ENCODE measurements around the gene MTARC1. TPM values are rescaled to one million over a fixed set of nuclear protein-coding genes. Genes with fewer than 3 reads are reported as not detected.

MTARC1 gene
- total RNA-seq, 1 donor from 2014 or later, result 37.1 TPM

DNA sequence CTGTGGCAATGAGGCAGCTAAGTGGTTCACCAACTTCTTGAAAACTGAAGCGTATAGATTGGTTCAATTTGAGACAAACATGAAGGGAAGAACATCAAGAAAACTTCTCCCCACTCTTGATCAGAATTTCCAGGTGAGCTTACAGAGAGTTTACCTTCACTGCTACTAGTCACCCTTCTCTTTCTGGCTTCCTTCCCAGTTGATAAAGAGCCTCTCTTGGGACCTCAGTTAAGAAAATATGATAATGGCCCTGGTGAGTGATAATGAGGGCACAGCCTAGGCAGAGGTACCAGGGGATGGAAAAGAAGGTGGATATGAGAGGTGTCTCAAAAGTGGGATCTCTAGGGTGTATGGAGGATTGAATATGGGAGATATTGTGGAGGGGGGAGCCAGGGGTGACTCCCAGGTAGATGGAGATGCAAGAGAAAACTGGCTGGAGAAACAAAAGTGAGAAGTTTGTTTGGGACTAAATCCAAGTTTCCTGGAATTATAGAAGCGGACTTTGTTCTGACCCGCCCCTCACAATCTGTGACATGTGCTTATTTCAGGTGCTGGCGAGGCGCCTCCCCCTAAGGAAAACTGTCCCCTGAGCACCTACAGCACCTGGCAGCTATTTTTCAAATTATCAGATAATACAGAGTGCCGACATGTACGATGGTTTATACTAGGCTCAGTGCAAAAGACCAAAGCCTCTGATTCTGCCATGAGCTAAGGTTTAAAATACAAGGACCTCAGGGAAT is 24.9 kb upstream of the MTARC1 start:
- no peaks in the 10 kb centered on the region for H3K27me3 Mint-ChIP-seq
- H3K9me3 Mint-ChIP-seq (ENCODE audit: low read depth), result no peaks in the 10 kb centered on the region
- H3K4me3 Mint-ChIP-seq (ENCODE audit: low read depth), result no peak overlapping the region
- H3K4me1 Mint-ChIP-seq (ENCODE audit: low read depth), result no peaks in the 10 kb centered on the region
- DNase-seq (ENCODE audit: low spot score, unreplicated experiment), result no peak
- H3K27ac Mint-ChIP-seq, result no peak overlapping the region
- TF ChIP-seq, protein P1, sequence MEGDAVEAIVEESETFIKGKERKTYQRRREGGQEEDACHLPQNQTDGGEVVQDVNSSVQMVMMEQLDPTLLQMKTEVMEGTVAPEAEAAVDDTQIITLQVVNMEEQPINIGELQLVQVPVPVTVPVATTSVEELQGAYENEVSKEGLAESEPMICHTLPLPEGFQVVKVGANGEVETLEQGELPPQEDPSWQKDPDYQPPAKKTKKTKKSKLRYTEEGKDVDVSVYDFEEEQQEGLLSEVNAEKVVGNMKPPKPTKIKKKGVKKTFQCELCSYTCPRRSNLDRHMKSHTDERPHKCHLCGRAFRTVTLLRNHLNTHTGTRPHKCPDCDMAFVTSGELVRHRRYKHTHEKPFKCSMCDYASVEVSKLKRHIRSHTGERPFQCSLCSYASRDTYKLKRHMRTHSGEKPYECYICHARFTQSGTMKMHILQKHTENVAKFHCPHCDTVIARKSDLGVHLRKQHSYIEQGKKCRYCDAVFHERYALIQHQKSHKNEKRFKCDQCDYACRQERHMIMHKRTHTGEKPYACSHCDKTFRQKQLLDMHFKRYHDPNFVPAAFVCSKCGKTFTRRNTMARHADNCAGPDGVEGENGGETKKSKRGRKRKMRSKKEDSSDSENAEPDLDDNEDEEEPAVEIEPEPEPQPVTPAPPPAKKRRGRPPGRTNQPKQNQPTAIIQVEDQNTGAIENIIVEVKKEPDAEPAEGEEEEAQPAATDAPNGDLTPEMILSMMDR (IDR thresholded peaks at IDR 0.05; ENCODE audit: unreplicated experiment), result no peak
- H3K36me3 Mint-ChIP-seq (ENCODE audit: insufficient read depth), result peaks cover 13% of the 10 kb centered on the region

DNA sequence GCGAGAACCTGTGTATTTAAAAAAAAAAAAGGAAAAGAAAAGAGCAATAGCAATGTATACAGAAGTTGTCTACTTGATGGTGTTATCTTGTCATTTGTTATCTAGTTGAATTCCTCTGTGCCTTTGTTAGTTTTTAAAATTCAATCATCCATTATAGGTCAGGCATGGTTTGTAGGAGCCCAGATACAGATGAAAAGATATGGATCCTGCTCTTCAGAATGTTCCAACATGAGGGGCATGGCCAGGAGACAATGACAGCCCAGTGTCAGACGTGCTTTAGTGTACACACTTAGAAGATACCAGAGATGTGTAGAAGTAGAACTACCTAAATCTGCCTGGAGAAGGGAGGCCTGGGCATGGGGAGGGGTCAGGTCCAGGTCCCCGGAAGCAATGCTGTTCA is 22.0 kb upstream of the MTARC1 start:
- TF ChIP-seq, protein P1 (IDR thresholded peaks at IDR 0.05; ENCODE audit: unreplicated experiment), result no peak
- Mint-ChIP-seq H3K36me3 (ENCODE audit: insufficient read depth) (peaks cover 13% of the 10 kb centered on the region), H3K27me3 (no peaks in the 10 kb centered on the region), H3K27ac (peak overlapping the region; percentile 44), H3K4me1 (ENCODE audit: low read depth) (no peaks in the 10 kb centered on the region), H3K4me3 (ENCODE audit: low read depth) (no peak overlapping the region), H3K9me3 (ENCODE audit: low read depth) (no peaks in the 10 kb centered on the region)
- DNase-seq (ENCODE audit: low spot score, unreplicated experiment), result no peak

GRCh38 chr1:220767312-220768125 is 19.2 kb upstream of the MTARC1 start:
- Mint-ChIP-seq H3K36me3 (ENCODE audit: insufficient read depth) (peaks cover 13% of the 10 kb centered on the region), H3K4me1 (ENCODE audit: low read depth) (no peaks in the 10 kb centered on the region), H3K9me3 (ENCODE audit: low read depth) (no peaks in the 10 kb centered on the region), H3K27me3 (no peaks in the 10 kb centered on the region), H3K4me3 (ENCODE audit: low read depth) (no peak overlapping the region), H3K27ac (no peak overlapping the region)
- TF ChIP-seq, protein P1 (IDR thresholded peaks at IDR 0.05; ENCODE audit: unreplicated experiment), result no peak
- DNase-seq (ENCODE audit: low spot score, unreplicated experiment), result no peak

GRCh38 chr1:220768126-220768601 is 18.5 kb upstream of the MTARC1 start:
- no peak for DNase-seq (ENCODE audit: low spot score, unreplicated experiment)
- TF ChIP-seq, protein P1 (IDR thresholded peaks at IDR 0.05; ENCODE audit: unreplicated experiment), result no peak
- H3K9me3 Mint-ChIP-seq (ENCODE audit: low read depth), result no peaks in the 10 kb centered on the region

DNA sequence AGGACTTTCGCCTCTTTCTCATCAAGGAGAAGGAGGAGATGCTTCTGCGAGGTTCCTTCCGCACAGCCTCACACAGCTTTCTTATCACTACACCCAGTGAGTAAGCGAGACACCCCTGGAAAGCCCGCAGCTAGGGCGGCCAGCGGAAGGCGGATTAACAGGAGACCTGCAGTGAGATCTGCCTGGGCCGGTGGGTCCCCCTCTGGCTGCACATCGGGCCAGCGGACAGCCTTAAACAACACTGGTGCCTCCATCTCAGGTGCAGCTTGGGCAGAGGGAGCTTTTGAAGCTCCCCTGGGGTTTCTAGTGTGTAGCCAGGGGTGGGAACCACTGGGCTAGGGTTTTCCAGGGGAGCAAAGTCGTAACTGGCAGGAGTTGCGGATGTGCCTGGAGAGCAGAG is 17.5 kb upstream of the MTARC1 start:
- H3K36me3 Mint-ChIP-seq (ENCODE audit: insufficient read depth), result peaks cover 7% of the 10 kb centered on the region
- no peaks in the 10 kb centered on the region for H3K9me3 Mint-ChIP-seq (ENCODE audit: low read depth)
- TF ChIP-seq, protein P1 (IDR thresholded peaks at IDR 0.05; ENCODE audit: unreplicated experiment), result no peak
- H3K4me3 Mint-ChIP-seq (ENCODE audit: low read depth), result no peak overlapping the region
- no peaks in the 10 kb centered on the region for H3K27me3 Mint-ChIP-seq
- no peaks in the 10 kb centered on the region for H3K4me1 Mint-ChIP-seq (ENCODE audit: low read depth)
- no peak overlapping the region for H3K27ac Mint-ChIP-seq
- no peak for DNase-seq (ENCODE audit: low spot score, unreplicated experiment)

More at GRCh38 chr1:220768126-220768601, 18.5 kb upstream of the MTARC1 start:
- no peak overlapping the region for H3K27ac Mint-ChIP-seq
- no peak overlapping the region for H3K4me3 Mint-ChIP-seq (ENCODE audit: low read depth)
- H3K4me1 Mint-ChIP-seq (ENCODE audit: low read depth), result no peaks in the 10 kb centered on the region
- H3K36me3 Mint-ChIP-seq (ENCODE audit: insufficient read depth), result peaks cover 9% of the 10 kb centered on the region
- H3K27me3 Mint-ChIP-seq, result no peaks in the 10 kb centered on the region

Measured in progenitor cell of endocrine pancreas (in vitro differentiated cells).